HL-60/S4 treated with retinoic acid at 250 ng/mL for 4 days and 3 days (cell line): ENCODE data around the gene TMEM38B.

Source experiments
- in situ Hi-C: fragments of 300-500 bp; cut with MboI; formaldehyde crosslinking; loops from 2 replicates; pipeline ENCODE4 v1.7.0; 2022; ENCODE audit warnings: low sequenced_read_pairs

Gene TMEM38B

GRCh38 chr9:105694190-105694847, at the start of gene TMEM38B:
Gene TMEM38B (plus strand): TSS chr9:105694541. CDS start chr9:105694661, 120 bp downstream.
- in situ Hi-C loops, result loop anchor here (25.0 kb wide), 1 partner anchor 907 kb away; no protein-coding TSS in a partner anchor

GRCh38 chr9:105646879-105647594, 47.3 kb upstream of the TMEM38B start:
- in situ Hi-C loops, result no loop called here

- in situ Hi-C loops, result no loop called here
Measured at GRCh38 chr9:105647595-105648349, 46.6 kb upstream of the TMEM38B start.

- in situ Hi-C loops, result no loop called here
Measured at GRCh38 chr9:105651806-105652205, 42.5 kb upstream of the TMEM38B start.

- in situ Hi-C loops, result no loop called here
Measured at GRCh38 chr9:105656131-105656921, 38.0 kb upstream of the TMEM38B start.

- in situ Hi-C loops, result no loop called here
Measured at GRCh38 chr9:105658351-105658750, 36.0 kb upstream of the TMEM38B start.

- in situ Hi-C loops, result no loop called here
Measured at GRCh38 chr9:105661011-105661410, 33.3 kb upstream of the TMEM38B start.

- in situ Hi-C loops, result no loop called here
Measured at GRCh38 chr9:105662184-105663104, 31.9 kb upstream of the TMEM38B start, which contains the start of gene TAL2. Gene TAL2 (plus strand): TSS chr9:105662457. CDS start chr9:105662497, 40 bp downstream.

GRCh38 chr9:105663914-105664313, 30.4 kb upstream of the TMEM38B start:
- in situ Hi-C loops, result no loop called here

GRCh38 chr9:105667867-105668266, 26.5 kb upstream of the TMEM38B start:
- in situ Hi-C loops, result no loop called here

GRCh38 chr9:105670315-105670714, 24.0 kb upstream of the TMEM38B start:
- in situ Hi-C loops, result no loop called here

GRCh38 chr9:105670775-105671174, 23.6 kb upstream of the TMEM38B start:
- in situ Hi-C loops, result no loop called here

GRCh38 chr9:105672711-105673234, 21.6 kb upstream of the TMEM38B start:
- in situ Hi-C loops, result no loop called here

GRCh38 chr9:105673850-105674387, 20.4 kb upstream of the TMEM38B start:
- in situ Hi-C loops, result no loop called here

- in situ Hi-C loops, result loop anchor here (25.0 kb wide), 1 partner anchor 889 kb away; no protein-coding TSS in a partner anchor
Measured at GRCh38 chr9:105676351-105676923, 17.9 kb upstream of the TMEM38B start.

GRCh38 chr9:105678163-105678562, 16.2 kb upstream of the TMEM38B start:
- in situ Hi-C loops, result loop anchor here (25.0 kb wide), 1 partner anchor 891 kb away; no protein-coding TSS in a partner anchor

GRCh38 chr9:105678781-105679180, 15.6 kb upstream of the TMEM38B start:
- in situ Hi-C loops, result loop anchor here (25.0 kb wide), 1 partner anchor 891 kb away; no protein-coding TSS in a partner anchor

- in situ Hi-C loops, result loop anchor here (25.0 kb wide), 1 partner anchor 892 kb away; no protein-coding TSS in a partner anchor
Measured at GRCh38 chr9:105679257-105680022, 14.9 kb upstream of the TMEM38B start.
